Tibial artery (tissue), 4 donors: Measurements from ENCODE around the gene PCSK2.

Source experiments
- DNase-seq, 2 donors: peaks; one replicate each; pipeline ENCODE4 v3.0.0-alpha.2; 2019
- H3K27ac ChIP-seq, 2 donors: fragments of 200-600 bp; sonication (generic) in 1 of 2; 1 replicate in 1 of 2; 2 replicates in 1 of 2; pipeline ENCODE4 v1.5.1; 2018 to 2019; ENCODE audit warnings: mild to moderate bottlenecking in 1 of 2
- H3K27me3 ChIP-seq, 2 donors: fragments of 200-600 bp; sonication (generic) in 1 of 2; one replicate each; pipeline versions ENCODE4 v1.5.1 to v1.6.0; 2016 to 2019
- H3K36me3 ChIP-seq, 3 donors: fragments of 200-600 bp; sonication (generic) in 2 of 3; one replicate each; pipeline ENCODE4 v1.5.1; 2016 to 2019; ENCODE audit warnings: mild to moderate bottlenecking in 2 of 3
- H3K4me1 ChIP-seq, 4 donors: fragments of 200-600 bp; sonication (generic) in 2 of 4; 1 replicate in 3 of 4; 2 replicates in 1 of 4; pipeline ENCODE4 v1.5.1; 2016 to 2019
- H3K4me3 ChIP-seq, 2 donors: fragments of 200-600 bp; sonication (generic) in 1 of 2; 1 replicate in 1 of 2; 2 replicates in 1 of 2; pipeline ENCODE4 v1.5.1; 2018 to 2019; ENCODE audit warnings: mild to moderate bottlenecking in 2 of 2
- H3K9me3 ChIP-seq, 3 donors: fragments of 200-600 bp; sonication (generic) in 1 of 3; one replicate each; pipeline ENCODE4 v1.5.1; 2016 to 2019
- intact Hi-C: fragments of 100-400 bp; cut with DNase I; formaldehyde crosslinking; loops from one replicate; pipeline ENCODE4 v1.15.0; 2023; ENCODE audit warnings: low total_unique reads
- TF ChIP-seq, protein P1 (sequence below), 2 experiments: fragments of 200-600 bp in 1 of 2; fragments of 450-650 bp in 1 of 2; IDR thresholded peaks; one replicate each; pipeline ENCODE4 v1.5.1; 2017 to 2019; ENCODE audit warnings: antibody characterized with exemption in 2 of 2, mild to moderate bottlenecking in 1 of 2, moderate library complexity in 1 of 2

Gene PCSK2

DNA sequence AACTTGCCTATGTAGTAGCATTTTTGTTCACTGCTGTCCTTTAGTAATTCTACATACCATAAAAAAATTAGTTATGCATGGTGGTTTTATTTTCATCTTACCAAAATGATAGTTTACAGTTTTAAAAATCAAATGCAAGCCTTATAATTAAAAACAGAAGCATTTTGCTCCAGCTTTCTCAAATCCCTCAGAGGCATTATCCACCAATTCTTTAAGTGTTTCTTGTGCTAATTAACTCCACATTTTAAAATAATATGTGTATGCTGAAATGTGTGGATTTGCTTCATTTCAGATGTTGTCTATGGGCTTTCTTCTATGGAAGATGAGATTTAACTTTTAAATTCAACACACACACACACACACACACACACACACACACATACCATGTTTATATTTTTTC, 49.3 kb downstream of the PCSK2 start:
- TF ChIP-seq, protein P1, sequence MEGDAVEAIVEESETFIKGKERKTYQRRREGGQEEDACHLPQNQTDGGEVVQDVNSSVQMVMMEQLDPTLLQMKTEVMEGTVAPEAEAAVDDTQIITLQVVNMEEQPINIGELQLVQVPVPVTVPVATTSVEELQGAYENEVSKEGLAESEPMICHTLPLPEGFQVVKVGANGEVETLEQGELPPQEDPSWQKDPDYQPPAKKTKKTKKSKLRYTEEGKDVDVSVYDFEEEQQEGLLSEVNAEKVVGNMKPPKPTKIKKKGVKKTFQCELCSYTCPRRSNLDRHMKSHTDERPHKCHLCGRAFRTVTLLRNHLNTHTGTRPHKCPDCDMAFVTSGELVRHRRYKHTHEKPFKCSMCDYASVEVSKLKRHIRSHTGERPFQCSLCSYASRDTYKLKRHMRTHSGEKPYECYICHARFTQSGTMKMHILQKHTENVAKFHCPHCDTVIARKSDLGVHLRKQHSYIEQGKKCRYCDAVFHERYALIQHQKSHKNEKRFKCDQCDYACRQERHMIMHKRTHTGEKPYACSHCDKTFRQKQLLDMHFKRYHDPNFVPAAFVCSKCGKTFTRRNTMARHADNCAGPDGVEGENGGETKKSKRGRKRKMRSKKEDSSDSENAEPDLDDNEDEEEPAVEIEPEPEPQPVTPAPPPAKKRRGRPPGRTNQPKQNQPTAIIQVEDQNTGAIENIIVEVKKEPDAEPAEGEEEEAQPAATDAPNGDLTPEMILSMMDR (IDR thresholded peaks at IDR 0.05): no peak
- intact Hi-C loops: no loop called here
- no peak overlapping the region for H3K27ac ChIP-seq

DNA sequence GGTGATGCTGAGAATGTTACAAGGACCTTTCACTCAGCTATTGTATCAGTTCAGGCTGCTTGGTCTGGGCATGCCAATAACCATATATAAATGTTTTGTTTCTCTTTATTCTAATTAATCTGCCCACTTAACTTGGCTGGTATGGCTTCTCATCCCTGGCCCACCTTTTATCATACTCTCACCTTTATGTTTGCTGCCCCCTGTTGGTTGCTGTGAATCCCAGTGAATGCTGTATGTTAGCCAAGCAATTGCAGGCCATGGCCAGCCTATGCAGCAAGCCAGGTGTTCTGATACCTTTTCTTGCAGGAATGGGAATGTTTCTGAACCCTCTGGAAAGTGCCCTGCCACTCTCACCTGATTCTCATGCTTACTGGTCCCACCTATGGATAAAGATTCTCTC, 54.6 kb downstream of the PCSK2 start:
- TF ChIP-seq, protein P1 (IDR thresholded peaks at IDR 0.05): no peak
- Histone ChIP-seq H3K4me3 (no peak overlapping the region), H3K4me1 (no peaks in the 10 kb centered on the region), H3K36me3 (no peaks in the 10 kb centered on the region), H3K27ac (no peak overlapping the region), H3K27me3 (no peaks in the 10 kb centered on the region), H3K9me3 (peaks cover 0 to 4% (median 0%) of the 10 kb centered on the region in 3 donors)
- no peak for DNase-seq
- intact Hi-C loops: no loop called here

More for the DNA sequence above, 49.3 kb downstream of the PCSK2 start:
- no peak for DNase-seq
- Histone ChIP-seq H3K4me3 (no peak overlapping the region), H3K4me1 (no peaks in the 10 kb centered on the region), H3K27me3 (no peaks in the 10 kb centered on the region), H3K36me3 (no peaks in the 10 kb centered on the region), H3K9me3 (peaks cover 0 to 4% (median 0%) of the 10 kb centered on the region in 3 donors)

DNA sequence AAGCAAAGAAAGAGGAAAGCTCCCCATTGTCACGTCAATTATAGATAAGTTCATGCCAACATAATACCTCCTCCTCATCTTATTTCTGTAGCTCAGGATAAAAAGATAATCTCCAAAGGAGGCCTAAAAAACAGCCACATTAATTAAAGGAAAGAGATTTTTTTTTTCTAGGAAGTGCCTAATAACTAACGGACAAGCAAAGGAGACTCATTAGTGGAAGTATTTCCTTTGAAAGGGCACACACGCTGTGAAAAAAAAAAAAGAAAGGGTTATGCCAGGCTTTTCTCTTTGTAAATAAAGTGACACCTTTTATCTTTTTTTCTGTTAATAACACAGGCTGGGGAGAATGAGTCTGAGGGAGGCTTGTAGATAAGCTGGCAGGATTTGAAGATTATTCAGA, 55.7 kb downstream of the PCSK2 start:
- H3K27ac ChIP-seq: no peak overlapping the region
- TF ChIP-seq, protein P1 (IDR thresholded peaks at IDR 0.05): no peak
- H3K27me3 ChIP-seq: no peaks in the 10 kb centered on the region
- peaks cover 0 to 4% (median 0%) of the 10 kb centered on the region in 3 donors for H3K9me3 ChIP-seq
- no peaks in the 10 kb centered on the region for H3K4me1 ChIP-seq
- no peak for DNase-seq
- intact Hi-C loops: no loop called here
- no peaks in the 10 kb centered on the region for H3K36me3 ChIP-seq
- no peak overlapping the region for H3K4me3 ChIP-seq

GRCh38 chr20:17287503-17287902, 60.7 kb downstream of the PCSK2 start:
- Histone ChIP-seq H3K27me3 (no peaks in the 10 kb centered on the region), H3K4me1 (no peaks in the 10 kb centered on the region), H3K4me3 (no peak overlapping the region), H3K9me3 (no peaks in the 10 kb centered on the region), H3K27ac (no peak overlapping the region), H3K36me3 (no peaks in the 10 kb centered on the region)
- intact Hi-C loops: no loop called here
- DNase-seq: no peak
- TF ChIP-seq, protein P1 (IDR thresholded peaks at IDR 0.05): no peak

DNA sequence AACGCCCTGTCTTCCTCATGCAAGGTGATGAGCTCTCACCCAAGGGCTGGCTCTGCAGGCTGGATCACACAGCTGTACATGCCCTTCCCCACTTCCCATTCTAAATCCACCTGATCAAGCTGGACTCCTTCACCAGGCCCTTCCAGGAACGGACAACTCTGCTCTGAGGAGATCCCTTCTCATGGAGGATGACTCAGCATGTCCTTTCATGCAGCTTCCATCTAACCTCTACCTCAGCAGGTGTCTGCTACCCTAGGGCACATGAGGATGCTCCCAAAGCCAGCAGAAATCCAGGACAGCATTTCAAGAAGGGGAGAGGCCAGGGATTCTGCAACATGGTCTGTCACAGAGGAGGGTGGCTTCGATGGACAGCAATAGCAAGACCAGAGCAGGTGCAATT, 61.2 kb downstream of the PCSK2 start:
- TF ChIP-seq, protein P1 (IDR thresholded peaks at IDR 0.05): no peak
- H3K4me1 ChIP-seq: no peaks in the 10 kb centered on the region
- no peak overlapping the region for H3K27ac ChIP-seq
- no peaks in the 10 kb centered on the region for H3K27me3 ChIP-seq
- H3K9me3 ChIP-seq: no peaks in the 10 kb centered on the region
- H3K4me3 ChIP-seq: no peak overlapping the region
- DNase-seq: no peak
- H3K36me3 ChIP-seq: no peaks in the 10 kb centered on the region
- intact Hi-C loops: no loop called here

- no peak for DNase-seq
- Histone ChIP-seq H3K27me3 (peaks cover 0 to 2% of the 10 kb centered on the region in 2 donors), H3K9me3 (no peaks in the 10 kb centered on the region), H3K4me1 (no peaks in the 10 kb centered on the region), H3K27ac (no peak overlapping the region), H3K4me3 (no peak overlapping the region), H3K36me3 (no peaks in the 10 kb centered on the region)
- intact Hi-C loops: no loop called here
- TF ChIP-seq, protein P1 (IDR thresholded peaks at IDR 0.05): no peak
These were observed 68.4 kb downstream of the PCSK2 start for GRCh38 chr20:17295151-17295726.
